HUDEP-2 (cell line): ENCODE results near the gene PPP2R5A.
"Not testable (repeated sequence)": the region's sequence is repeated elsewhere in the genome, so short reads cannot be mapped to it uniquely, and the experiment has no call there.

Source experiments
- DNase-seq, 76 experiments: peaks; one replicate each; lab custom pipeline; 2025; ENCODE audit not compliant: unreplicated experiment in 76 of 76; lab: John Stamatoyannopoulos, UW

The PPP2R5A gene

DNA sequence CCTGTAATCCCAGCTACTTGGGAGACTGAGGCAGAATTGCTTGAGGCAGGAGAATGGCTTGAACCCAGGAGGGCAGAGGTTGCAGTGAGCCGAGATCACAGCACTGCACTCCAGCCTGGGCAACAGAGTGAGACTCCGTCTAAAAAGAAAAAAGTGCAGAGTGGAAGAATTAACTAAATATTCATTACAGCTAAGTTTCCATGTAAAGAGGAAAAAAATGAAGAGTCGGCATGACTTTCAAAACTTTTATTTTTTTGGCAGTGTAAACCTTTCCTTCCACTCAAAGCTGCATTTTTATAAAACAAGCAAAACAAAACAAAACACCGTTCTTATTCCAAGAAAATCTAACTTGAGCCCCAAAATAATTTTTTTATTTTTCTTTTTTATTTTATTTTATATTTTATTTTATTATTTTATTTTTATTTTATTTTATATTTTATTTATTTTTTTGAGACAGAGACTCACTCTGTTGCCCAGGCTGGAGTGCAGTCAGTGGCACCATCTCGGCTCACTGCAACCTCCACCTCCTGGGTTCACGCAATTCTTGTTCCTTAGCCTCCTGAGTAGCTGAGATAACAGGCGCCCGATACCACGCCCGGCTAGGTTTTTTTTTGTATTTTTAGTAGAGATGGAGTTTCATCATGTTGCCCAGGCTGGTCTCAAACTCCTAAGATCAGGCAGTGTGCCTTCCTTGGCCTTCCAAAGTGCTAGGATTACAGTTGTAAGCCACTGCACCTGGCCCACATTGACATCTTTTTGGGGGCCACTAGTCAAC is 66.6 kb downstream of the PPP2R5A start:
- peak in 55 of 76 experiments; percentile 1 to 63 (median 24) for DNase-seq

DNA sequence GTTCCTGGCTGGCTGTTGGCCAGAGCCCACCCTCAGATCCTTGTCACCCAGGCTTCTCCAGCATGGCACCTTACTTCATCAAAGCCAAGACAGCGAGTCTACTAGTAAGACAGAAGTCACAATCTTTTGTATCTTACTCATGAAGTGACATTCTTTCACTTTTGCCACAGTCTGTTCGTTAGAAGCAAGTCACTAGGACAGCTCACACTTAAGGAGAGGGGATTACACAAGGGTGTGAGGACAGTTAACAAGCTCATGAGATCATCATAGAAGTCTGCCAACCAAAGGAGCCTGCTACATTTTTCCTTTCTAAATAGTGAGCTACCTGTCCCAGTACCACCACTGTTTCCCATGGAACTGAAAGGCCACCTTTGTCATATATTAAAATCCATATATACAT is 68.0 kb downstream of the PPP2R5A start:
- peak in 2 of 76 experiments; percentile 10 to 15 for DNase-seq

DNA sequence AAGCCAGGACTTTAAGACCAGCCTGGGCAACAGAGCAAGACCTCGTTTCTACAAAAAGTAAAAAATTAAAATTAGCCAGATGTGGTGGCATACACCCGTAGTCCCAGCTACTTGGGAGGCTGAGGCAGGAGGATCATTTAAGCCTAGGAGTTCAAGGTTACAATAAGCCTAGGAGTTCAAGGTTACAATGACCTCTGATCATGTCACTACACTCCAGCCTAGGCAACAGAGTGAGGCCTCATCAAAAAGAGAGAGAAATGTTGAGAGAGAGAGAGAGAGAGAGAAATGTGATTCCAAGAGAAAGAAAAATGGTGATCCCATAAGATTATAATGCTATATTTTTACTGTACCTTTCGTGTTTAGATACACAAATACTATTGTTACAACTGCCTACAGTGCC is 69.3 kb downstream of the PPP2R5A start:
- DNase-seq: no peak

DNA sequence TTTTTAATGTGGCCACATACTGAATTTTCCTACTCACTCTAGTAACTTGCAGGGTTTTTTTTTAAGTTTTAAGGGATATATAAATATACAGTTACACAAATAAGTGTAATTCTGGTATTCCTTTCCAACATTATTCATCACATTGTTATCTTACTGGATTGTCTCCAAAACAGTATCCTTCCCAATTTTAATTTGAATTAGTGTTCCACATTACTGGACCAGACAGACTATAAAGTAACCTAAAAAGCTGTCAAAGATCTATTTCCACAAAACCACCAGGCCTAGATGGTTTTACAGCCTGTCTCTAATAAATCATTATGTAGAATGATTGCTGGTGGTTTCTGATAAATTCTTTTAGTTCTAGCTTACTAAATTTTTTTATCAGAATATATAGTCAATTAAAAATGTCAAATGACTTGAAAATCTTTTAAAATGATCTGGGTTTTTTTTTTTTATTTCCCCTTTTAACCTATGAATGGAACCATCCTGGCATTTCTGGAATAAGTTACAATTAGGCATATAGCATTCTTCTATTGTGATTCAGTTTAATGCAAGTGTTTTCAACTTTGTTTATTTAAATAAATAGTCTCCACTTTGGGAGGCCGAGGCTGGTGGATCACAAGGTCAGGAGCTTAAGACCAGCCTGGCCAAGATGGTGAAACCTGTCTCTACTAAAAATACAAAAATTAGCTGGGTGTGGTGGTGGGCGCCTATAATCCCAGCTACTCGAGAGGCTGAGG is 70.2 kb downstream of the PPP2R5A start:
- no peak for DNase-seq

DNA sequence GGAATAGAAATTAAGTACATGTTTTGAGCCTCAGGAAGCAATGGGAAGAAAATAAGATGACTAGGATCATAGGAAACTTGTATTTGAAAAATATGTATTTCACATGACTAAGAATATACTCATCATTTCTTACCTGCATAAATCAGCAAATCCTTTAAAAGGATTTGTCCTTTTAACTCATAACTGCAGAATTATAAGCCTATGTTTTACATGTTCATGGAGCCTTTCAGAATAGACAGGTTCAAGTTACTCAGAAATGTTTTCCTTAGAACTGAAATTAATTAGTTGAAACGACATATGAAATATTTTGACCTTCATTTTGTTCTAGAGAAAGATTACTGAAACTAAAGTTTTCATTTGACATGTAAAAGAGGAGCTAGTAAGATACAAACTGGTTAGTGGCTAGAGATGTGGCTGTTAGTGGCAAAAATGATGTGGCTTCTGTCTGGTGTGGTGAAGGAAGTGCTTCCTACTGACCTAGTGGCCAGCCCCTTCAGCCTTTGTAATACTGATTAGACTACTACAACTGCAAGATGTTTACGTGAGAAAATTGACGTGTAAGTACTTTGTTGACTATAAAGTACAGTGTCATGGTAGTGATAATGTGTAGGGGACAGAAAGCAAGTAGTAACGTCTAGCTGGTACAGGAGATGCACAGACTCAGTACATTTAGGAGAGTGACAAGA is 74.7 kb downstream of the PPP2R5A start:
- no peak for DNase-seq

DNA sequence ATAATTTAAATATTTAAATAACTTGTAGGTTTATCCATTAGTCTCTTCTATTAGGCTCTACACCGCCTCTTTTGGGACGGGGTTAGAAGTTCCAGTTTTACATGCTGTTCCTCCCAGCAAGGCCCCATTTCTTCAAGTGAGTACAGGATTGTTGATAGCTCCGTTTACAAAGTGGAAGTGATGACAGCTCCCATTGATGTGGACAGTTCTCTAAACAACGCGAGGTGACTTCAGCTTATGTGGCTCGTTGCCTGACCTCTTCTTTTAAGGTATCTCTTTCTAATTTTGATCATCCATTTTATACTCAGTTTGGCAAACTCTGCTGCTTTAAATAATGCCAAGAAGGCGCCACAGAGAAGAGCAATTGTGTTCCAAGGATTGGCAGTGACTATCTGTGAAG is 79.8 kb downstream of the PPP2R5A start:
- DNase-seq: no peak

DNA sequence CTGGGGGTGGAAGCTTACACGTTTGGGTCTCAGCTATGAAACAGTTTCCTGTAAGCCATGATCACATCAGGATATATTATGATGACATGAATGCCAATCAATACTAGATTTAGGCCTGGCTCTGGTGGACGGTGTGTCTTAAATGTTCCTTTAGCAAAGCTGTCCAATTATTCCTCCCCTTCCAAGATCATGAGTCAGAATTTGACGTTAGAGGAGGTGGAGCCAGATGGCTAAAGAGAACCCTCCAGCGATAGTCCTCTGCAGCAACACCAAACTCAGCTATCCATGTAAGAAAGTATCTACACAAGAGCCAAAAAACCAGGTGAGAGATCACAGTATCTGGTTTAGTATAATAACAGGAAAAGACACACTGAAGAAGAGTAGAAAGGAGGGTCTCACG is 81.7 kb downstream of the PPP2R5A start:
- no peak for DNase-seq

DNA sequence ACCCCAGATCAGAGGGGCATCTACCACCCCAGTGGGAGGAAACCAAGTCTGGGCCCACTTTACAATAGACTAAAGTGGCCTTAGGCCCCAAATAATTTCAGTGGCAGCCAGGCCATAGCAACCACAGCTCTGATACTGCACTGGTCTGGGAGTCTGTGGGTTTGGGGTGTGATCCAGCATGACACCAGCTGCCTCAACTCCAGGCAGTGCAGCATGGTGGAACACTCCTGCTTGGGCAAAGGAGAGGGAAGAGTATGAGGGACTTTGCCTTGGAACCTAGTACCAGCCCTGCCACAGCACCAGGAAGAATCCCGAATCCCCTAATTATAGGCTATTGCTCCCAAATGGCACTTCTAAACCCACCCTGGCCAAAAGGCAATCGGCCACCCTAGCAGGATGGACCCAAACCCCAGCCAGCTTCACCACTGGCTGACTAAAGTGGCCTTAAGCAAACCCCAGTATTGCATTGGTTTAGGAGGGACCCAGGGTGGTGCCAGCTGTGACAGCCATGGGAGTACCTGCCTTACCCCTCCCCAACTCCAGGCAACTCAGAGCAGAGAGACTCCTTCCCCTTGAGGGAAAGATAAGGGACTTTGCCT is 82.4 kb downstream of the PPP2R5A start:
- peak in 1 of 76 experiments; percentile 11 for DNase-seq

DNA sequence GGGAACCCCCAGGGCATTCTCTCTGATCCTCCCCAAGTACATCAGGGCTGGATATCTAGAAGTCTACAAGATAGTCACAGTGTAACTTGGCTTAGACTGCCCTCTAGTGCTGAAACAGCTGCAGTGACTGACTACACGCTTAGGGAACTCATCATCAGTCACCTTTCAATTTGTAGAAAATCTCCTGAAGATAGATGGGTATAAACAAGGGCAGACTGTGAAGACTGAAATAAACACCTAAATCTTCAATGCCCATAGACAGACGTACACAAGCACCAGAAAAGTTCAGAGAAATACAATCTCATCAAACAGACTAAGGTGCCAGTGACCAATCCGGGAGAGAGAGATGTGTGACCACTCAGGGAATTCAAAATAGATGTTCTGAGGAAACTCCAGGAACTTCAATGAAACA is 82.9 kb downstream of the PPP2R5A start:
- DNase-seq: peak in 57 of 76 experiments; percentile 3 to 78 (median 51)

DNA sequence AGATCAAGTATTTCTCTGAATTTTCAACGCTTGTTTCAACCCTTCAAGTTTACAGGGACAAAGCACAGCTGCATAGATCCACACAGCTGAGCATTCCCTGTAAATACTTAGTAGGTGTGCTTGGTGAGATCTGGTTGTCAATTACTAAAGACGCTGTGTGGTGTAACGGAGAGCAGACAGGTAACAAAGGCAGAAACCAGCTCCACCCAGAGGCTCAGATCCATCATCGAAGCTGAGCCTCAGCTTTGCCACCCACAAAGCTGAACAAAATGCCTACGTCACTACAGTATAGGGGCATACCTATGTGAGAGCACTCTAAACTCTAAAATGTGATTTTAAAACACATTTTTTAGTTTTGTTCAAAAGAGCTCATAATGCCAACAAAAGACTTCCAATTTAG is 90.8 kb downstream of the PPP2R5A start:
- no peak for DNase-seq

DNA sequence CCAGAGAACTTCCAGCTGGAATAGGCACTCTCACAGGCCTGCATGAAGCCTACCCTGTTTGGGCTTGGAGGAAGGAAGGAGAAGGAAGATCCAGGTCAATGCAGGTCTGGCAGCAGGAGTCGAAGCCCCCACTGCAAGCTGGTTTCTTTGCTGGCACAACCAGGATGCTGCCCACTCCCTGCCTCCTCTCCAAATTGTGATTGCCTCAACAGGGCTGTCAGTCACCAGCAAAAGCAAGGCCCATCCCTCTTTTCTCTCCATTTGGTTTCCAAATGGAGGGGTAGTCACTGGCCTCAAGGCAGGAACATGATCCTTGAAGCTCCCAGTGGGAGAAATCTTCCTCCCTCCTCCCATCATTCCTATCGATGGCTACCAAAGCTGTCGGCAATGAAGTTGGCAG is 92.4 kb downstream of the PPP2R5A start:
- no peak for DNase-seq

DNA sequence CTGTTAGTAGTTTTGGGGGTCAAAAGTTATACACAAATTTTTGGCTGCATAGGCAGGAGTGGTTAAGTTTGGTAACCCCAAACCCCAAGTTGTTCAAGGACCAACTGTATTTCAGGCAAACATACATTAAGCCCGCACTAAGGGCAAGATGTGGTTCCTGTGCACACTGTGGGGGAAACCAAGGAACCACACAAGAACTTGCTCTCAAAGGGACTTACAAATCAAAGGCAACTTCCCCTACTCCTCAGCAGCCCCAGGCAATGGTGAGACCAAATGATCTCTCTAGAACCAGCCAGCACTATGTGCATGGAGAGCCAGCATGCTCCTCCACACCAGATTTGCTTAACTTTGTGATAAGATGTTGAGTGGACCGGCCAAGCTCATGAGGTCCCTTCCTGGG is 94.2 kb downstream of the PPP2R5A start:
- DNase-seq: no peak

DNA sequence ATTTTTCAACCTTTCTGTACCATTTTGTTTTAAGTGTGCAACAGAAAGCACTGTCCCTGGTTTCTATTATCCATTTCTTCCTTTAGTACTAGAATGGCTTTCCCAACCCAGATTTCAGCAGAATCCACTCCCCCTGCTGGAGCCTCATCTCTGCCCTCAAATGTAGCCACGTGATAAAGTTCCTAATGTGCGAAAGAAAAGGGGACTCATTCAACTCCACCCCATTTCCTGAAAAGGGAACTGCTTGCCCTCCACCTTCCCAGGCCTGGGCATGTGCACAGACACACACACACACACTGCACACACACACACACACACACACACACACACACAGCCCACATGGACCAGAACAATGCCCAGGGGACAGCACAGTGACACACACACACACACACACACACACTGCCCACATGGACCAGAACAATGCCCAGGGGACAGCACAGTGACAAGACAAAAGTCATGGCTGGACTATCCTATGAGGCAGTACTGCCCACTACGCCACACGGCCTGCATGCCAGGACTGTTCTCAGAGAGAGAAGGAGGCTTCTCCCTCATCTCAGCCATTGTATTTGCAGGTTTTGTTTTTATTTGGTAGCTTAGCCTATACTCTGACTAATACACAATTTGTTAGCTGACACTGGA is 96.3 kb downstream of the PPP2R5A start:
- DNase-seq: no peak

DNA sequence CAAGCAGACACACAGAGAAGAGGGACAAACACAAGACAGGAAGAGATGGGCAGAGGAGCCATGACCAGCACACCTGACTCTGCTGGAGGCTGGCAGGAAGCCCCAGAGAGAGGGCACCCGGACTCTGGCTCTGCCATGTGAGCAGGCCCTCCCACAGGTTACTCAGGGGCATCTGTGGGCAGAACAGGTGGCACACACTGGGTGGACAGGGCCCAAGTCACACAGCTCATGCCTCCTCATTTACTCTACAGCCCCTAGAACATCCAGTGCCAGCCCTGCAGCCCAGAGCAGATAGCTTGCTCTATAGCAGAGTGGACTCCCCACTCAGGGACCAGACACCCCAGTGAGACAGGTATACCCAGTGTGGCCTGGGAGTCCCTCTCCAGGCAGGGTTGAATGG is 100.8 kb downstream of the PPP2R5A start:
- no peak for DNase-seq

DNA sequence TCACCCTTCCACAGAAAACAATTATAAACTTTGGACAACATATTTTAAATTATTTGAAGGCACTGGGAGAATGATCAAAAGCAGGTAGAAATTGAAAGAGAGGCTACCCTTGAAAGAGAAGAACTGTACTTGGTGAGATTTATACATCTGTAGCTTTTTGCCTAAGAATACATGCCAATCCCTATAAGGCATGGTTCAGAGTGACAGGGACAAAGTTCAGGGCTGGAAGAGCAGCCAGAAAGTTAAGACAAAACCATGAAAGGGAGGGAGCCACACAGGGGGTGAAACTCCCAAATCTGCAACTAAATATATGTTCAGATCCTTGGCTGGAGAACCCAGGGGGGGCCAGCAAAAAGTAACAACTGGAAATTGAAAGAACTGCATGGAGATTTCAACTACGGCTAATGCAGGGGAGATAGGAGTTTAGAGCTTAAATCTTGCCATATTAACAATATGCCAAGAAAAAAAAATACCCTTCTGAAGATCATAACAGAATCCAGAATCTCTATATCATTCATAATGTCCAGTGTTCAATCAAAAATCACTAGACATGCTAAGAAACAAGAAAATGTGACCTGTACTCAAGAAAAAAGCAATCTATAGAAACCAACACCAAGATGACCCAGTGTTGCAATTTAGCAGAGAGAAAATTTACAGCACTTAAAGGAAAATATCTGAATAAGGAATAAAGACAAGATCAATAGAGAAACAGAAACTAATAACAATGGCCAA is 103.9 kb downstream of the PPP2R5A start:
- no peak for DNase-seq

DNA sequence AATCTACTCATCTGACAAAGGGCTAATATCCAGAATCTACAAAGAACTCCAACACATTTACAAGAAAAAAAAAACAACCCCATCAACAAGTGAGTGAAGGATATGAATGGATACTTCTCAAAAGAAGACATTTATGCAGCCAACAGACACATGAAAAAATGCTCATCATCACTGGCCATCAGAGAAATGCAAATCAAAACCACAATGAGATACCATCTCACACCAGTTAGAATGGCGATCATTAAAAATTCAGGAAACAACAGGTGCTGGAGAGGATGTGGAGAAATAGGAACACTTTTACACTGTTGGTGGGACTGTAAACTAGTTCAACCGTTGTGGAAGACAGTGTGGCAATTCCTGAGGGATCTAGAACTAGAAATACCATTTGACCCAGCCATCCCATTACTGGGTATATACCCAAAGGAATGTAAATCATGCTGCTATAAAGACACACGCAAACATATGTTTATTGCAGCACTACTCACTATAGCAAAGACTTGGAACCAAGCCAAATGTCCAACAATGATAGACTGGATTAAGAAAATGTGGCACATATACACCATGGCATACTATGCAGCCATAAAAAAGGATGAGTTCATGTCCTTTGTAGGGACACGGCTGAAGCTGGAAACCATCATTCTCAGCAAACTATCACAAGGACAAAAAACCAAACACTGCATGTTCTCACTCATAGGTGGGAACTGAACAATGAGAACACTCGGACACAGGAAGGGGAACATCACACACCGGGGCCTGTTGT is 110.6 kb downstream of the PPP2R5A start:
- not testable (repeated sequence) for DNase-seq

DNA sequence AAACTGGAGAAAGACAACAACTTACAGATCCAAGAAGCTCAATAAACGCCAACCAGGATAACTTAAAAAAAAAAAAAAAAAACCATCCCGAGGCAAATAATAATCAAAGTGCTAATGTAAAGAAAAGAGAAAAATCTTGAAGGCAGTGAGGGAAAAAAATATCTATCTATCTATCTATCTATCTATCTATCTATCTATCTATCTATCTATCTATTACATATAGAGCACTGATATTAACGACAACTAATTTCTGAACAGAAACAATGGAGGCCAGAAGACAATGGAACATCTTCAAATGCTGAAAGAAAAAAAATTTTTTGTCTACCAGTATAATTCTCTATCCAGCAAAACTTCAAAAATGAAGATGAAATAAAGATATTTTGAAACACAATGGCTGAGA is 111.4 kb downstream of the PPP2R5A start:
- no peak for DNase-seq

DNA sequence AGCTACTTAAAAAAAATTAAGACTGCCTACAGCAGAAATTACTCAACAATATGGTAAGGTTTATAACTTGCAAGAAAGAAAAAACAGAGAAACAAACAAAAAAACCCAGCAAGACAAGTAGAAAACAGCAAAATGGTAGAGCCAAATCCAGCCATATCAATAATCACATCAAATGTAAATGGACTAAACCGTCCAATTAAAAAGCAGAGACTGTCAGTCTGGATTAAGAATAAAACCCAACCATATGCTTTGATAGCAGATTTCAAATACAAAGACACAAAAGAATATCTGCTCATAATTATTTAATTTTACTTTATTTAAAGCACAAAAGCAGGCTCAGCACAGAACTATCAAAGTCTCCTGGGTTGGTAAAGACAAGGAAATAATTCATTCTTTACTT is 112.0 kb downstream of the PPP2R5A start:
- no peak for DNase-seq

DNA sequence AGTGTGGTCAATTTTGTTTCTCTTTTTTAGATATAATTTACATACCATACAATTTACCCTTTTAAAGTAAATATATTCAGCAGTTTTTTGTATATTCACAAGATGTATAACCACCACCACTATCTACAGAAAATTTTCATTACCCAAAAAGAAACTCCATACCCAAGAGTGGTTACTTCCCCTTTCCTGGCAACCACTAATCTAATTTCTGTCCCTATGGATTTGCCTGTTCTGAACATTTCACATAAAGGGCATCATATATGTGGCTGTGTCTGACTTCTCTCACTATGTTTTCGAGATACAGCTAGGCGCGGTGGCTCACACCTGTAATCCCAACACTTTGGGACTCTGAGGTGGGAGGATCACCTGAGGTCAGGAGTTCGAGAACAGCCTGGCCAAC is 115.8 kb downstream of the PPP2R5A start:
- DNase-seq: no peak
